ENCODE results near the gene POP4.

POP4 gene

GRCh38 chr19:29563486-29564101, 42.5 kb upstream of the POP4 start:
- TF ChIP-seq EZH2phosphoT487 (IDR thresholded peaks at IDR 0.05; ENCODE audit: low read length) (no peak), EZH2 (optimal IDR thresholded peaks at IDR 0.05; ENCODE audit: low read depth, low read length) (no peak)
- TF ChIP-seq, protein P1, sequence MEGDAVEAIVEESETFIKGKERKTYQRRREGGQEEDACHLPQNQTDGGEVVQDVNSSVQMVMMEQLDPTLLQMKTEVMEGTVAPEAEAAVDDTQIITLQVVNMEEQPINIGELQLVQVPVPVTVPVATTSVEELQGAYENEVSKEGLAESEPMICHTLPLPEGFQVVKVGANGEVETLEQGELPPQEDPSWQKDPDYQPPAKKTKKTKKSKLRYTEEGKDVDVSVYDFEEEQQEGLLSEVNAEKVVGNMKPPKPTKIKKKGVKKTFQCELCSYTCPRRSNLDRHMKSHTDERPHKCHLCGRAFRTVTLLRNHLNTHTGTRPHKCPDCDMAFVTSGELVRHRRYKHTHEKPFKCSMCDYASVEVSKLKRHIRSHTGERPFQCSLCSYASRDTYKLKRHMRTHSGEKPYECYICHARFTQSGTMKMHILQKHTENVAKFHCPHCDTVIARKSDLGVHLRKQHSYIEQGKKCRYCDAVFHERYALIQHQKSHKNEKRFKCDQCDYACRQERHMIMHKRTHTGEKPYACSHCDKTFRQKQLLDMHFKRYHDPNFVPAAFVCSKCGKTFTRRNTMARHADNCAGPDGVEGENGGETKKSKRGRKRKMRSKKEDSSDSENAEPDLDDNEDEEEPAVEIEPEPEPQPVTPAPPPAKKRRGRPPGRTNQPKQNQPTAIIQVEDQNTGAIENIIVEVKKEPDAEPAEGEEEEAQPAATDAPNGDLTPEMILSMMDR (IDR thresholded peaks at IDR 0.05; ENCODE audit: low read length) = no peak
- no peaks in the 10 kb centered on the region for H3K36me3 ChIP-seq (replicated peaks; ENCODE audit: insufficient read depth, low read length)
- DNase-seq = no peak
- H3K9ac ChIP-seq (ENCODE audit: low read length) = no peak overlapping the region
- no peak overlapping the region for H2AFZ ChIP-seq (ENCODE audit: low read length)
- peaks cover 47% of the 10 kb centered on the region for H3K27me3 ChIP-seq (replicated peaks; ENCODE audit: insufficient read depth, low read length)
- no peaks in the 10 kb centered on the region for H3F3A ChIP-seq (ENCODE audit: insufficient read depth, low read length)
- H3K9me2 ChIP-seq (replicated peaks; ENCODE audit: insufficient read depth, low read length) = no peaks in the 10 kb centered on the region
- no peaks in the 10 kb centered on the region for H4K20me1 ChIP-seq (ENCODE audit: insufficient read depth, low read length)
- H3K27ac ChIP-seq (ENCODE audit: low read length) = no peak overlapping the region
- no peaks in the 10 kb centered on the region for H3K79me2 ChIP-seq (ENCODE audit: low read length)
- H3K4me1 ChIP-seq (ENCODE audit: low read length) = no peaks in the 10 kb centered on the region
- no peak overlapping the region for H3K4me2 ChIP-seq (ENCODE audit: low read depth, low read length)
- no peak overlapping the region for H3K4me3 ChIP-seq (ENCODE audit: low read length)
- H3K9me3 ChIP-seq (replicated peaks; ENCODE audit: insufficient read depth, low read length) = no peaks in the 10 kb centered on the region

DNA sequence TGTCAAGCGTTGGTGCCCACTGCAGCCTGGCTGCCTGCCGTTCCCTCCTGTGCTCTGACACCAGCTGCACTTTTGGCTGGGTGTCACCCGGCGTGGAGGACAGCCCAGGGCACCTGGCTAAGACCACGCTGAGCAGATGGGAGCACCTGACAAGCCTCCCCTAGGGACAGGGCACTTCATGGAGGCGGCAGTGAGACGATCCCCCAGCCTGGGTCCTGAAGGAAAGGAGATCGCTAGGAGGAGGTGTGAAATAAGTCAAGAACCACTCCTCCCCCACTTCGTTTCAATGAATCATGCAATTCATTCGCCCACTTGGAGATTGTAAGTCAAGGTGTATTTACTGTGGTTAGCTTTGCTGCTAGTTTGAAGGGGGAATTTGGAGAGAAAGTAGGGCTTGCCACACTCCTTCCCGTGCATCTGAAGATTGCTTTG, 41.5 kb upstream of the POP4 start:
- Histone ChIP-seq H3K36me3 (replicated peaks; ENCODE audit: insufficient read depth, low read length) (no peaks in the 10 kb centered on the region), H3K79me2 (ENCODE audit: low read length) (no peaks in the 10 kb centered on the region), H3K4me1 (ENCODE audit: low read length) (no peaks in the 10 kb centered on the region), H3K27ac (ENCODE audit: low read length) (no peak overlapping the region), H3K4me3 (ENCODE audit: low read length) (no peak overlapping the region), H3F3A (ENCODE audit: insufficient read depth, low read length) (no peaks in the 10 kb centered on the region), H2AFZ (ENCODE audit: low read length) (no peak overlapping the region), H4K20me1 (ENCODE audit: insufficient read depth, low read length) (no peaks in the 10 kb centered on the region), H3K9me3 (replicated peaks; ENCODE audit: insufficient read depth, low read length) (no peaks in the 10 kb centered on the region), H3K4me2 (ENCODE audit: low read depth, low read length) (no peak overlapping the region), H3K9ac (ENCODE audit: low read length) (no peak overlapping the region), H3K9me2 (replicated peaks; ENCODE audit: insufficient read depth, low read length) (no peaks in the 10 kb centered on the region), H3K27me3 (replicated peaks; ENCODE audit: insufficient read depth, low read length) (peaks cover 54% of the 10 kb centered on the region)
- no peak for TF ChIP-seq EZH2 (optimal IDR thresholded peaks at IDR 0.05; ENCODE audit: low read depth, low read length)
- no peak for TF ChIP-seq EZH2phosphoT487 (IDR thresholded peaks at IDR 0.05; ENCODE audit: low read length)
- TF ChIP-seq, protein P1 (IDR thresholded peaks at IDR 0.05; ENCODE audit: low read length) = no peak
- no peak for DNase-seq

- Histone ChIP-seq H3K9me2 (replicated peaks; ENCODE audit: insufficient read depth, low read length) (no peaks in the 10 kb centered on the region), H3K36me3 (replicated peaks; ENCODE audit: insufficient read depth, low read length) (no peaks in the 10 kb centered on the region), H3K4me3 (ENCODE audit: low read length) (no peak overlapping the region), H3K9ac (ENCODE audit: low read length) (no peak overlapping the region), H3K4me2 (ENCODE audit: low read depth, low read length) (no peak overlapping the region), H3K27me3 (replicated peaks; ENCODE audit: insufficient read depth, low read length) (peaks cover 55% of the 10 kb centered on the region), H4K20me1 (ENCODE audit: insufficient read depth, low read length) (no peaks in the 10 kb centered on the region), H3K4me1 (ENCODE audit: low read length) (no peaks in the 10 kb centered on the region), H3K79me2 (ENCODE audit: low read length) (no peaks in the 10 kb centered on the region), H3K9me3 (replicated peaks; ENCODE audit: insufficient read depth, low read length) (no peaks in the 10 kb centered on the region), H2AFZ (ENCODE audit: low read length) (no peak overlapping the region), H3K27ac (ENCODE audit: low read length) (no peak overlapping the region), H3F3A (ENCODE audit: insufficient read depth, low read length) (no peaks in the 10 kb centered on the region)
- no peak for DNase-seq
- TF ChIP-seq EZH2 (optimal IDR thresholded peaks at IDR 0.05; ENCODE audit: low read depth, low read length) = no peak
- TF ChIP-seq, protein P1 (IDR thresholded peaks at IDR 0.05; ENCODE audit: low read length) = no peak
- no peak for TF ChIP-seq EZH2phosphoT487 (IDR thresholded peaks at IDR 0.05; ENCODE audit: low read length)
These were observed 40.9 kb upstream of the POP4 start for GRCh38 chr19:29565171-29565570.

All from MM.1S (cell line).